ENCODE data around the gene DTX3. TPM values are rescaled to one million over a fixed set of nuclear protein-coding genes. Genes with fewer than 3 reads are reported as not detected.
"Not testable (repeated sequence)": the region's sequence is repeated elsewhere in the genome, so short reads cannot be mapped to it uniquely, and the experiment has no call there.

Gene DTX3
- total RNA-seq, 1 donor from 2014 or later: 99.6 TPM

GRCh38 chr12:57615637-57616036 is 11.0 kb downstream of the DTX3 start:
- Mint-ChIP-seq H3K4me3 (ENCODE audit: unreplicated experiment) (peak overlapping the region; percentile 8), H3K36me3 (ENCODE audit: unreplicated experiment) (peaks cover 7% of the 10 kb centered on the region), H3K9me3 (ENCODE audit: unreplicated experiment) (peaks cover 14% of the 10 kb centered on the region), H3K27ac (ENCODE audit: unreplicated experiment) (no peak overlapping the region), H3K4me1 (ENCODE audit: low read depth, unreplicated experiment) (peaks cover 38% of the 10 kb centered on the region), H3K27me3 (ENCODE audit: unreplicated experiment) (peaks cover 20% of the 10 kb centered on the region)
- TF ChIP-seq, protein P1, sequence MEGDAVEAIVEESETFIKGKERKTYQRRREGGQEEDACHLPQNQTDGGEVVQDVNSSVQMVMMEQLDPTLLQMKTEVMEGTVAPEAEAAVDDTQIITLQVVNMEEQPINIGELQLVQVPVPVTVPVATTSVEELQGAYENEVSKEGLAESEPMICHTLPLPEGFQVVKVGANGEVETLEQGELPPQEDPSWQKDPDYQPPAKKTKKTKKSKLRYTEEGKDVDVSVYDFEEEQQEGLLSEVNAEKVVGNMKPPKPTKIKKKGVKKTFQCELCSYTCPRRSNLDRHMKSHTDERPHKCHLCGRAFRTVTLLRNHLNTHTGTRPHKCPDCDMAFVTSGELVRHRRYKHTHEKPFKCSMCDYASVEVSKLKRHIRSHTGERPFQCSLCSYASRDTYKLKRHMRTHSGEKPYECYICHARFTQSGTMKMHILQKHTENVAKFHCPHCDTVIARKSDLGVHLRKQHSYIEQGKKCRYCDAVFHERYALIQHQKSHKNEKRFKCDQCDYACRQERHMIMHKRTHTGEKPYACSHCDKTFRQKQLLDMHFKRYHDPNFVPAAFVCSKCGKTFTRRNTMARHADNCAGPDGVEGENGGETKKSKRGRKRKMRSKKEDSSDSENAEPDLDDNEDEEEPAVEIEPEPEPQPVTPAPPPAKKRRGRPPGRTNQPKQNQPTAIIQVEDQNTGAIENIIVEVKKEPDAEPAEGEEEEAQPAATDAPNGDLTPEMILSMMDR (IDR thresholded peaks at IDR 0.05; ENCODE audit: partially characterized antibody, unreplicated experiment): no peak
- no peak for DNase-seq

- Mint-ChIP-seq H3K36me3 (ENCODE audit: unreplicated experiment) (peaks cover 7% of the 10 kb centered on the region), H3K27me3 (ENCODE audit: unreplicated experiment) (peaks cover 25% of the 10 kb centered on the region), H3K4me3 (ENCODE audit: unreplicated experiment) (no peak overlapping the region), H3K27ac (ENCODE audit: unreplicated experiment) (no peak overlapping the region), H3K9me3 (ENCODE audit: unreplicated experiment) (peaks cover 14% of the 10 kb centered on the region), H3K4me1 (ENCODE audit: low read depth, unreplicated experiment) (peaks cover 43% of the 10 kb centered on the region)
- no peak for DNase-seq
- TF ChIP-seq, protein P1 (IDR thresholded peaks at IDR 0.05; ENCODE audit: partially characterized antibody, unreplicated experiment): no peak
These were observed 11.9 kb downstream of the DTX3 start for GRCh38 chr12:57616383-57617101.

DNA sequence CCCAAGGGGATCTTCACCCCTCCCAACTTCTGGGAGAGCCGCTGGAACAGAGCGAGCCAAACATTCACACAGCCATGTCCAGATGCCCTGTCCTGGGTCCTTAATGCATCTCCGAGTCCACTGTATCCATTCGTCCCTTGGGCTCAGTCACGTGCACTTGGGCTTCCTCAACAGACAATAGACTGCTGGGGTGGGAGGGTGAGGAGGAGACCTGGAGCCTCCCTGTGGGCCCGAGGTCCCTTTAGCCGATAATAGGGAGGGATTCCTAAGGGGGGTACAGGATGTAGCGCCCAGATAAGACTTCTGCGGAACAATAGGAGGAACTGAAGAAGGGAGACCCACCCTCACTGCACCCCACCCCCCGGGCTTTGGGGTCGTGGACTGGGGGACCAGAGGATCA is 13.3 kb downstream of the DTX3 start:
- peaks cover 12% of the 10 kb centered on the region for H3K36me3 Mint-ChIP-seq (ENCODE audit: unreplicated experiment)
- H3K27me3 Mint-ChIP-seq (ENCODE audit: unreplicated experiment): peaks cover 32% of the 10 kb centered on the region
- no peak for DNase-seq

GRCh38 chr12:57618431-57618830 is 13.8 kb downstream of the DTX3 start:
- peaks cover 16% of the 10 kb centered on the region for H3K9me3 Mint-ChIP-seq (ENCODE audit: unreplicated experiment)
- H3K36me3 Mint-ChIP-seq (ENCODE audit: unreplicated experiment): peaks cover 12% of the 10 kb centered on the region
- peaks cover 32% of the 10 kb centered on the region for H3K27me3 Mint-ChIP-seq (ENCODE audit: unreplicated experiment)
- not testable (repeated sequence) for H3K4me3 Mint-ChIP-seq (ENCODE audit: unreplicated experiment); DNase-seq; H3K27ac Mint-ChIP-seq (ENCODE audit: unreplicated experiment)
- peaks cover 37% of the 10 kb centered on the region for H3K4me1 Mint-ChIP-seq (ENCODE audit: low read depth, unreplicated experiment)

More for the DNA sequence above, 13.3 kb downstream of the DTX3 start:
- TF ChIP-seq, protein P1 (IDR thresholded peaks at IDR 0.05; ENCODE audit: partially characterized antibody, unreplicated experiment): no peak
- H3K9me3 Mint-ChIP-seq (ENCODE audit: unreplicated experiment): peaks cover 13% of the 10 kb centered on the region
- no peak overlapping the region for H3K27ac Mint-ChIP-seq (ENCODE audit: unreplicated experiment)
- no peak overlapping the region for H3K4me3 Mint-ChIP-seq (ENCODE audit: unreplicated experiment)
- peaks cover 42% of the 10 kb centered on the region for H3K4me1 Mint-ChIP-seq (ENCODE audit: low read depth, unreplicated experiment)

GRCh38 chr12:57618966-57619433 is 14.4 kb downstream of the DTX3 start:
- H3K36me3 Mint-ChIP-seq (ENCODE audit: unreplicated experiment): peaks cover 14% of the 10 kb centered on the region
- TF ChIP-seq, protein P1 (IDR thresholded peaks at IDR 0.05; ENCODE audit: partially characterized antibody, unreplicated experiment): no peak
- H3K4me3 Mint-ChIP-seq (ENCODE audit: unreplicated experiment): peak overlapping the region; percentile 59
- H3K9me3 Mint-ChIP-seq (ENCODE audit: unreplicated experiment): peaks cover 16% of the 10 kb centered on the region
- H3K27me3 Mint-ChIP-seq (ENCODE audit: unreplicated experiment): peaks cover 38% of the 10 kb centered on the region
- DNase-seq: peak; percentile 36
- peaks cover 34% of the 10 kb centered on the region for H3K4me1 Mint-ChIP-seq (ENCODE audit: low read depth, unreplicated experiment)
- peak overlapping the region; percentile 56 for H3K27ac Mint-ChIP-seq (ENCODE audit: unreplicated experiment)

All from glutamatergic neuron (in vitro differentiated cells).